HG03135 (cell line): ENCODE data around the gene WTAP.
"Not testable (repeated sequence)": the region's sequence is repeated elsewhere in the genome, so short reads cannot be mapped to it uniquely, and the experiment has no call there.

Experiments used
- ATAC-seq: cut with Tn5 transposase; IDR thresholded peaks from one replicate; pipeline ENCODE4 v1.9.1; 2021; ENCODE audit warnings: mild to moderate bottlenecking, moderate library complexity; ENCODE audit not compliant: unreplicated experiment

Gene WTAP

DNA sequence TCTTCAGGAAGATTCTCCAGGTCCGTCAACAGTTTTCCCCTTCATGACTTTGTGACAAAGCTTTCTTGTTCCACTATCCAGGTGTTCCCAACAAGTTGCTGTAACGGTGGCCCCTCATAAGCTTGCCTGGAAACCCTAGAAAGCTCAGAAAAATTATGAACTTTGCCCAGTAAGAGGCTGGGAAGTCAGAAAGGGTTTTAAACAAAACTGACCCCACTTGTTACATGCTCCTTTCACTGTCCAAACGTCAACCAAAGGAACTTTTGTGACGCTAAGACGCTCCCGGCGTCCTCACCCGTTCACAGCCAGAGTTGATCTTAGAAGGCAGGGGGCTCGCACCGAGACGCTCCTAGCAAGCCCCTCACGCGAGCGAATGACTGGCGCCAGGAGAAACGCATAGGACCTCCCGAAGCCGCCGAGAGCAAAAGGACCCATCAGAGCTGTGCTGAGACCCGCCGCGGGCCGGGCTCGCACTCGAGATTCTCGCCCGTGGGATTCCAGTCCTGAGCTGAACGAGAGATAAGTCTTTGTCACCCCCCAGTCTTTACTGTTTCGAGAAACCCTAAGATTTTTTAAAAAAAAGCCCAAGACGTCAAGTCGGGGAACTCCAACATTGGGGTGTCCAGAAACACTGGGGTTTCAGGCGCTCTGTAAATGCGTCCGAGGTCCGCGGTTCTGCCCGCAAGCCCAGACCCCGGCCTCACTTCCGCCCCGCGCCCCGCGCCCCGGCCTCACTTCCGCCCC lies 34.0 kb downstream of the WTAP start:
- peak; percentile 4 for ATAC-seq

DNA sequence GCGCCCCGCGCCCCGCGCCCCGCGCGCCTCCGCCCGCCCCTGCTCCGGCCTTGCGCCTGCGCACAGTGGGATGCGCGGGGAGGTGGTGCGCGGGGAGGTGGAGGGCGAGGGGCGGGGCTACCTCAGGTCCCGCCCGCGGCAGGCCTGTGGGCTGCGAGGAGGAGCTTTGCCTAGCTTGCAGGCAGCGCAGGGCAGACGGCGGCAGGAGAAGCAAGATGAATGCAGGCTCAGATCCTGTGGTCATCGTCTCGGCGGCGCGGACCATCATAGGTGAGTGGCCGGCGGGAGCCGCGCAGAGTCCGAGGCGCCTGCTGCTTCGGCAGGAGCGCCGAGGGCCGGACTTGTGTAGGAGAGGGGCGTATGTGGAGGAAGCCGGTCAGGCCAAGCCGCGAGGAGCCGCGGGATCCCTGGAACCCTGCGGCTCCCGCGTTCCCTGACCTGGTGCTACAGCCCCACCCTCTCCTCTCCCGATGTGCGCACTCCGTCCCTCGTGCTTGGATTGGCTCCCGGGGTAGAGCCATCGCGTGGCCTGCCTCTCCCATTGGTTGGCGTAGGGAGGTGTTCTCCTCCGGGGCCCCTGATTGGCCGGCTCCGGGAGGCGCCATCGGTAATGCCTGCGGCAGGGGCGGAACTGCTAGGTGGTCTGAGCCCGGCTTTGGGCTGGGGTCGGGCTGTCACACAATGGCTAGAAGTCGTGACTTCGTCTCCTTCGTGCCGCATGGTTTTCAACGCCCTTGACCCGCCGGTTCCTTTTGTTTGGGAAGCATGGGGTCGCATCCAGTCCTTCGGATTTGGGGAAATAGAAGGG lies 34.8 kb downstream of the WTAP start, which contains the start of gene ACAT2:
Gene ACAT2 (plus strand): TSS at position 173 of the 808 bp plus-strand sequence. CDS start 43 bp downstream, at position 216.
- ATAC-seq: peak; percentile 98

DNA sequence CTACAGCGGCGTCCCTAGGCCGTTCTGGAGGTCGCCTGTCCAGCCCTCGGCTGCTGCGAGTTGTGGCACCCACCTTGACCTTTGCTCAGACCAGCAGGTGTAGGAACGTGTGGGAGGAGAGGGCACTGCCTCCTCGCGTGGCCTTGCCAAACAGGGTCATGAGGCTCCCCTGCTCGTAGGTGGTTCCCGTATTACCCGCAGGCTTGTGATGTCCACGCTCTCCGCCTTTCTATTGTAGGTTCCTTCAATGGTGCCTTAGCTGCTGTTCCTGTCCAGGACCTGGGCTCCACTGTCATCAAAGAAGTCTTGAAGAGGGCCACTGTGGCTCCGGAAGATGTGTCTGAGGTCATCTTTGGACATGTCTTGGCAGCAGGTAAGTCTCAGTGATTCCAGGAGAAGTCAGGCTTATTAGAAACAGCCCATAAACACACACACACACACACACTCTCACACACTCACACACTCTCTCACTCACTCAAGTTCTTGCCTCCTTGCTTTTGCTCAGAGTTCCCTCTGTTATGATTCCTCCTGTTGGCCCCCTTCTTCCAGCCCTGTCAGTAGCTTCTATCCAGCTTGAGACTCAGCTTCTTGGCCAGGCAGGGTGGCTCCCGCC lies 35.5 kb downstream of the WTAP start:
- no peak for ATAC-seq

DNA sequence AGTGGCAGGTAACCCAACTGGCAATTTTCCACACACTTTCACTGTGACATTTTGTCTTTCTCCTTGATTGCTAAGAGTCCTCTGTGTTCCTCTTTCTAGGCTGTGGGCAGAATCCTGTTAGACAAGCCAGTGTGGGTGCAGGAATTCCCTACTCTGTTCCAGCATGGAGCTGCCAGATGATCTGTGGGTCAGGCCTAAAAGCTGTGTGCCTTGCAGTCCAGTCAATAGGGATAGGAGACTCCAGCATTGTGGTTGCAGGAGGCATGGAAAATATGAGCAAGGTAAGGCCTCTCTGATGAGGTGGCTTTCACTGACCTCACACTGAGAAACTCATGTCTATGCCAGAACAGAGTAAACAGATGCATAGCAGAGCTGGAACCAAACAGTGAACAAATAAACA lies 39.6 kb downstream of the WTAP start:
- no peak for ATAC-seq

DNA sequence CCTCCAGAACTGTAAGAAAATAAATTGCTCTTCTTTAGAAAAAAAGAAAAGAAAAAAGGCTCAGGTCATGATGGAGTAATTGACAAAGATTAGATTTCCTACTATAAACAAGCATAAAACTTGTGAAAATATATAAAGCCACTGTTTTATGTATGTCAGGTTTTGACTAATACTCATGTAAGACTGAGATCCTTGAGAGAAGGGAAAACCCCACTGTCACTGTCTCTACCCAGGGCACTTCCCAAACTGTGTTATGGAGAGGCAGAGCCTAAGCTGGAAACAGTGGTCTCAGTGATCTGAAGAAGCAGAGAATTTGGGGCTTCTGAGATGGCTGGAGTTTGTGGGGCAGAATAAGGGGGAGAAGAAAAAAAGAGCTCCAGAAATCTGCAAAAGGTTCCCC lies 42.2 kb downstream of the WTAP start:
- no peak for ATAC-seq

DNA sequence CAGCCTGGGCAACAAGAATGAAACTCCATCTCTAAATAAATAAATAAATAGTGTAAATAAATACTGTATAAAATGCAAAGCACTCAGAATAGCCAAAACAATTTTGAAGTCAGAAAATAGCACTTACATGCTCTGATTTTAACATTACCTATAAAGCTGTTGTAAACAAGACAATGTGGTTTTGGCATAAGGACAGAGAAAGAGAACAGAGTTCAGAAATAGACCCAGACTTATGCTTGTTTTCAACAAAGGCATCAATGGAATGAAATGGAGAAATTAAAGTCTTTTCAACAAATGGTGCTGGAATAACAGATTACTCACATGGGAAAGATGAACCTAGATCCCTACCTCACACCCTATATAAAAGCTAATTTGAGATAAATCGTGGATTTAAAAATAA lies 44.9 kb downstream of the WTAP start:
- no peak for ATAC-seq

DNA sequence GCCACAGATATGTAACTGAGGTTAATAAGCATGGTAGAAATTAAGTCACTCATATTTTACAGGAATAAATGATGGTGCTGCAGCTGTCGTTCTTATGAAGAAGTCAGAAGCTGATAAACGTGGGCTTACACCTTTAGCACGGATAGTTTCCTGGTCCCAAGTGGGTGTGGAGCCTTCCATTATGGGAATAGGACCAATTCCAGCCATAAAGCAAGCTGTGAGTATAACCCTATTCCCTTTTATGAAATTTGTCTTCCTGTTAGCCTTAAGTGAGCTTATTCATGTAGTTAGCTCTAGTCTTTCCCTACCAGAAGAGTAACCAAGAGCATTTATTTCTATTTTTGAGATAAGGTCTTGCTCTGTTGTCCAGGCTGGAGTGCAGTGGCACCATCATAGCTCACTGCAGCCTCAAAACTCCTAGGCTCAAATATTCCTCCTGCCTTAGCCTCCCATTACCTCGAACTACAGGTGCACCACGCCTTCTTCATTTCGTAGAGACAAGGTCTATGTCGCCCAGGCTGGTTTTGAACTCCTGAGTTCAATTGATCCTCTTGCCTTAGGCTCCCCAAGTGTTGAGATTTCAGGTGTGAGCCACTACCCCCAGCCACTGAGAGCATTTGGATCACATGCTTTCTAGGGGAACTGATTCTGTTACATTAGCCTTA lies 50.1 kb downstream of the WTAP start:
- ATAC-seq: no peak

DNA sequence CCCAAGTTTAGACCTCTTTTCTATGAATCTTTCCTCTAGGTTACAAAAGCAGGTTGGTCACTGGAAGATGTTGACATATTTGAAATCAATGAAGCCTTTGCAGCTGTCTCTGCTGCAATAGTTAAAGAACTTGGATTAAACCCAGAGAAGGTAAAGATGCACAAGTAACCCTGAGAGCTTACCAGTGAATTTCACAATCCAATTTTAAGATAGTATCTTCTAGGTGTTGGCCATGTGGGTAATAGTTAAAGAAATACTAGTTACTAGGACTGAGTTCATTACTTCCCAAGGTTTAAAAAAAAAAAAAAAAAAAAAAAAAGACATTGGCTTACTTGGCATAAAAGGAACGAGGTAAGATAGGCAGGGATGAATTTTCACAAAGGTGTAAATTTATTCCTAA lies 50.8 kb downstream of the WTAP start:
- ATAC-seq: no peak

DNA sequence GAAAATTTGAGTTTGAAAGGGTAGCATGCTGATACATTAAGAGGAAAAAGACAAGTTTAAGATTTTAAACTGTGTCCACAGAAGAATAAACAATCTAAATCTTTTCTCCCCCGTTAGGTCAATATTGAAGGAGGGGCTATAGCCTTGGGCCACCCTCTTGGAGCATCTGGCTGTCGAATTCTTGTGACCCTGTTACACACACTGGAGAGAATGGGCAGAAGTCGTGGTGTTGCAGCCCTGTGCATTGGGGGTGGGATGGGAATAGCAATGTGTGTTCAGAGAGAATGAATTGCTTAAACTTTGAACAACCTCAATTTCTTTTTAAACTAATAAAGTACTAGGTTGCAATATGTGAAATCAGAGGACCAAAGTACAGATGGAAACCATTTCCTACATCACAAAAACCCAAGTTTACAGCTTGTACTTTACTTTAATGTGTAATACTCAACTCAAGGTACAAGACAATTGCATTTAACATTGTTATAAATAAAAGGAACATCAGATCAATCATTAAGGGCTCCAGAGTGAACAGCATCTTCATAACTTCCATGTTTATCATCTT lies 51.3 kb downstream of the WTAP start:
- no peak for ATAC-seq

DNA sequence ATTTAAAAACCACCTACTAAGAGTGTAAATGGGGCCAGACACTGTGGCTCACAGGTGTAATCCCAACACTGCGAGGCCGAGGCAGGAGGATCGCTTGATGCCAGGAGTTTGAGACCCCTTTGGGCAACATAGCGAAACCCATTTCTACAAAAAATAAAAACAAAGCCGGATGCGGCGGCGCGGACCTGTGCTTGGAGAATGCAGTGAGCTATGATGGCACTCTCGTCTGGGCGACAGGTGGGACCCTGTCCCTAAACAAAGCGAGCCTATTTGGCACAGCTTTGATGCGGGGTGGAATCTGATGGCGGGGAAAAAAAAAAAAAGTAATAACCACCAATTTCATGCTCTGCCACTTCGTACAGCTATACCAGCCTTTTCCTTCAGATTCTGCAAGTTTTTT lies 61.0 kb downstream of the WTAP start:
- no peak for ATAC-seq

DNA sequence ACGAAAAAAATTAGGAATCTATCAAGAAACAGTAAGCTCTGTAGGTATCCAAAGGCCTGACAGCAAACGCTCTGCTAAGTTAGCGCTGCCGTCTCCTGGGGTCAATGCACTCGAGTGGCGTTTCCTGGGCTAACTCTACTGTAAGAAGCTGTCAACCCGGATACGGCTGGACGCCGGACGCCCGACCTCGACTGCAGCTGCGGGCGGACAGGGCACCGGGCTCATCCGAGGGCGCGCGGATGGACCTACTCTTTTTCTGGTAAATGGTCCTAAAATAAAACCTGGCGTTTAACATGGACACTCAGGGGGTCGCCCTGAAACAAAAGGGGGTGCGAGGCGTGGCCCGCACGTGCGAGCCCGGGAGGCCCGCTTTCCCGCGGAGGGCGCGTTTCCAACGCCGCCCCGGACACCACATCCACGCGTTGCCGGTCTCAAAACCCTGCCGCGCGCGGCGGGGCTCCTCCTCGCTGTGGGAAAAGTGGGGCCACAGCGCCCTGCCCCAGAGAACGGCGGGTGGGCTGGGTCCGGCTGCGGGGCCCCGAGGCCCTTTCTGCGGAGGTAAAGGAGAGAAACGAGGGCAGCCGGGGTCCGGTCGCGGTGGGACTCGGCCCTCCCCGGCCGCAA lies 61.6 kb downstream of the WTAP start:
- ATAC-seq: peak; percentile 15

DNA sequence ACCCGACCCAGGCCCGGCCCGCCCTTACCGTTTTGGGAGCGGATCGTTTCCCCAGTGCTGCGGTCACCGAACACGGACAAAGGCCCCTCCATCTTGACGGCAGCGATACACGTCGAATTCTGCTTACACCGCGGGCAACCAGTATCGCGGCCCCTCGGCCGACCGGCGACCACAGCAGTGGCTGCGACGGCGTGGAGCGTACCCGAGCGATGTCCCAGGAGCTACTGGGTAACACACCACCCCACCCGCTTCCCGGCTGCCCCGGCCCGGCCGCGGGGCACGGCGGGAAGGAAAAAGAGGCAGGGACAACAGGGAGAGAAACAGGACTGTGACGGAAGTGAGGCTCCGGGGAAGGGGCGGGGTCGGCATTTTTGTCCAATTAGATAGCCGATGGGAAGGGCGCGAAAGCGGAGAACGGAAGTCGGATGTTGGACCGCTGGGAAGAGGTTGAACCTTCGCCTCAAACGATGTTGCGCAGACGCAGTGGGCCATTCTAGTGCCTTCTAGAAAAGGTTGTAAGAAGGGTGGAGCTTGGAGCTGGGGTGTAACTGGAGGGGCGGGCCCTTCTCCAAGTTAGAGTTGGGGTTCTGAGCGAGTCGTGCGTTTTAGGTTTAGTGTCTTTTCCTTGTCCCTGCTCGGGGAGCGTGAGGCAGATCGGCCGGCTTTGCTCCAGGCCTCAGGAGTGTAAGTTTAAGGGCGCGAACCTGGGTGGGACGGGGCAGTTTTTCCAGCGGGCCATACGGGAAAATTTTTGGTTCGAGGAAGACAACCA lies 62.3 kb downstream of the WTAP start, which contains the start of gene TCP1:
Gene TCP1 (minus strand): TSS at position 226 of the 772 bp plus-strand sequence. CDS start 134 bp downstream, at position 92.
- ATAC-seq: peak; percentile 63

DNA sequence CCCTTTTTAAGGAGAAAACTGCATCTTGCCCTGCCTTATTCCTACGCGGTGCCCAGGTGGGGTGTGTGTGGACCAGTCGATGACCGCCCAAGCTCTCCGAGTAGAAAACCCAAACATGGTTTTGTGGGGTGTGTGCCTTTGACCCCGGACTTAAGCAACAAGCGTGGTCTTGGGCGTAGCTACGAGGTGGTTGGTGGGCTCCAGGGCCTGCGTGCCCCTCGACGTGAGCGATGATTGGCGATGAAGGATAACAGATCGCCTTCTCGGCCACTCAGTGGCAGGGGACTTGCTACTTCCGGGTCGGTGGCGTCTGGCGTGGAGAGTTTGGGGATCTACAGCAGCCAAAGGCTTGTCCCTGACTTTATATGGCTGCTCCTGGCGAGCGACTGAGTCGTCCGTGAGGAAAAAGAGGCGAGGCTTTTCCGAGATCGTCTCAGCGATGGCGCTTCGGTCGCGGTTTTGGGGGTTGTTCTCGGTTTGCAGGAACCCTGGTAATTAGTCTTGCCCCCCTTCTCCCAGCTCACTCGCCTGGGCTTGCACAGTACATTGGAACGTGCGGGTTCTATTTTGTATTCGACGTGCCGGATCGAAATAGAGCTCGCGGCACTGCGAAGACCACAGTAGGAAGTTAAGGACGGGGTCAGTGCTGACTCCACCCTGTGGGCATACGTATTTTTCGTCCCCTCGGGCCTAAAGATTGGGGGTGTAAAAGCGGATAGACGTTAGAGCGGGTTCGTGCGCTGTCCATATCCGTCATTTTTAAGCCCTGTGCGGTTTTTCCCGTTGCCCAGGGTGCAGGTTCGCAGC lies 63.0 kb downstream of the WTAP start, which contains the start of gene MRPL18:
Gene MRPL18 (plus strand): TSS at position 319 of the 807 bp plus-strand sequence. CDS start 121 bp downstream, at position 440.
- ATAC-seq: peak; percentile 87

DNA sequence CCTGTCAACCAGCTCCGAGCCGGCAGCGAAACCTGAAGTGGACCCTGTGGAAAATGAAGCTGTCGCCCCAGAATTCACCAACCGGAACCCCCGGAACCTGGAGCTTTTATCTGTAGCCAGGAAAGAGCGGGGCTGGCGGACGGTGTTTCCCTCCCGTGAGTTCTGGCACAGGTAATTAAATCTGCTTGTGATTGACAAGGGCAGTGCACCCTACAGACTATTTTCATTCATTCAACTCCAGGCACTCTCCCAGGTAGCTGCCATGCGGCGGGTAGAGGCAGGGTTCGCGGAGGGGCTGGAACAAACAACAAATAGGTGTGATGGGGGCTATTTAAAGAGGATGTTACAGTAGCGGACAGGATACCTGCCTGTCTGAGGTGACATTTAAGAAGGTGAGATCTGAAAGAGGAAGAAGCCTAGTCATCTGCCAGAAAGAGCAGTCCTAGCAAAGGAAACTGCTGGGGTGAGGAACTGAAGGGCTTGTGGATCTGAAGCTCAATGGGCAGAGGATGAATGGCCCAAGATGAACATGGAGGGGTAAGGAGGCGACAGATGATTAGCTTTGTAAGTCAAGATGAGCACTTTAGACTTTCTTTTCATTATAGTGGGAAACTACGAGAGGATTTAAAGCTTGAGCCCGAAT lies 63.8 kb downstream of the WTAP start:
- no peak for ATAC-seq

DNA sequence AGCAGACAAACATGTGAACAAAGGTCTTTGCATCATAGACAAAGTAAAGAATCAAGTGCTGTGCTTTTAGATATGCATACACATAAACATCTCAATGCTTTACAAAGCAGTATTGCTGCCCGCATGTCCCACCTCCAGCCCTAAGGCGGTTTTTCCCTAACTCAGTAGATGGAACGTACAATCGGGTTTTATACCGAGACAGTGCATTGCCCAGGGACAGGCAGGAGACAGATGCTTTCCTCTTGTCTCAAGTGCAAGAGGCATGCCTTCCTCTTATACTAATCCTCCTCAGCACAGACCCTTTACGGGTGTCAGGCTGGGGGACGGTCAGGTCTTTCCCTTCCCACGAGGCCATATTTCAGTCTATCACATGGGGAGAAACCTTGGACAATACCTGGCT lies 67.7 kb downstream of the WTAP start:
- ATAC-seq: not testable (repeated sequence)

DNA sequence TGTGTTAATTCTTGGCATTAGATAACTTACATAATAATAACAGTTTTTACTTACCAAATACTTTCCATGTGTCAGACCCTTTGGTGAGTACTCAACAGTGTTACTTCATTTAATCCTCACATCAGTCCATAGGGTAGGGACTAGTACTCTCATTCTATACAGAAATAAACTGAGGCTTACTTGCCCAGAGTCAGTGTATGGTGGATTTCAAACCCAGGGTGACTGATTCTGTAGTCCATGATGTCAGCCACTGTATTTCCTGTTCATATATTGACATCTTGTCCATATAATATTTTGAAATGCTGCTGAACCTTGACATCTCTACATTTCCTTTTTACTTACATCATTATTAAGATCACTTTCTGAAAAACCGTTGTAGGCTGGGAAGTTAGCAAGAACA lies 70.2 kb downstream of the WTAP start:
- ATAC-seq: no peak

DNA sequence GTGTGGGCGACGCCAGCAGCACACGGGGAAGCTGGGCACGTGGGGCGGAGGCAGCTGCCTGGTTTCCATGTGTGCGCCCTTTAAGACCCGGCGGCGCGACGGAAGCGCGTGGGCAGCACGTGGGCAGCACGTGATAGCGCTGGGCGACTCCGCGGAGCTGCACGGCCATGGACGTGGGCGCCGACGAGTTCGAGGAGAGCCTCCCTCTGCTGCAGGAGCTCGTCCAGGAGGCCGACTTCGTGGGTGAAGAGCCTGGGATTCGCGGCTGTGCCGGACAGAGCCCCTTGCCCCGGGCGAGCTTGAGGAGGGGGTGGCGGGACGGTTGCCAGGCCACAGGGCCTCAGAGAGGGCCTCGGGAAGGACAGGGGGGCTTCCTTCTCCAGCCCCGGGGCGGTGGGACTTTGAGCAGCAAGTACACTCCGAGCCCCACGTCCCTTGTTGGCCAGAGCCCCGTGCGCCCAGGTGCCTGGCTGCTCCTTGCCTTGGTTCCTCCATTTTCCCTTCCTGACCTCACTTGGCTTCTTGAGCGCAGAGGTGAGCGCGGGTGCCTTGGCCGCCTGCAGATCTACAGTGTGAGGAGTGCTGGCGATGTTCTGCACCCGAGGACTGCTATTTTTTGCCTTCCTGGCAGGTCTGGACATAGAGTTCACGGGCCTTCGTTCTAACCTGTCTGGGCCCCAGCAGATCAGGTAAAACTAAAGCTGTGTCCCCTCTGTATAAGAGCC lies 73.0 kb downstream of the WTAP start, which contains the start of gene PNLDC1:
Gene PNLDC1 (plus strand): TSS at position 136 of the 725 bp plus-strand sequence. CDS start 32 bp downstream, at position 168.
- ATAC-seq: no peak
